Measurements from ENCODE around the gene FAM217A. TPM values are rescaled to one million over a fixed set of nuclear protein-coding genes. Genes with fewer than 3 reads are reported as not detected.

Gene FAM217A
- total and polyA plus RNA-seq, 9 of the 15 experiments (the other 6 are each of a cell fraction or from before 2014, with no cell fraction given) = not detected

DNA sequence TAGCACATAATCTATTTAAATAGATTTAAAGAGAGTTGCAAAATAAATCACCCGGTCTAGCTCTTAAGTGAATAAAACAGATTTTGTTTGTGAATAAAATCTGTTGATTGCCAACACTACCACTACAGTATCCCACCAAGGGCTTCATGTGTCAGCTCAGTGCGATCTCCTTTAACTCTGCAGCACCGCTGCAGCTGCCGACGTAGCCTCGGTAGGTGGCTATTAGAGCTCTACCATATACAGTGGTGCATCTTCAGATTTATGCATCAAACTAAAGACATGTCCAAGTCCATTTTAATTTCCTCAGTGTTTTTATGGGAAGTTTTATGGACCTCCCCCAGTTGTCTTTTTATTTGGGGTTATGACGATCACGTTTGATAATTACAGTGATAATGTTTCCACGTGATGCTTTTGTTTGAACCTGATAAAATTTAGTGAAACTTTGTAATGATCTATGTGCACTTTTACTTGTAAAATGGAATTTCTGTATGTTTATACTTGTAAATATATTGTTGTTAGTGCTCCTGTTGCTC lies 29.7 kb upstream of the FAM217A start:
- Histone ChIP-seq H3K9me1 (ENCODE audit: control insufficient read depth, insufficient read depth, low read length) (no peaks in the 10 kb centered on the region), H3K27me3 (ENCODE audit: control insufficient read depth in 2 of 2, insufficient read depth in 2 of 2, low read length in 2 of 2) (no peaks in the 10 kb centered on the region), H3K27ac (ENCODE audit: extremely low read depth, low read depth, low read length) (no peak overlapping the region), H3K9ac (ENCODE audit: insufficient read depth in 1 of 2, low read depth in 2 of 2, low read length in 2 of 2) (no peak overlapping the region), H3K4me1 (replicated peaks in 1 of 2; ENCODE audit: control insufficient read depth in 2 of 2, insufficient read depth in 2 of 2, low read length in 2 of 2) (no peaks in the 10 kb centered on the region), H3K4me3 (no peak overlapping the region), H4K20me1 (replicated peaks; ENCODE audit: control insufficient read depth, insufficient read depth, low read length) (no peaks in the 10 kb centered on the region), H2AFZ (ENCODE audit: low read depth, low read length) (peak overlapping the region; percentile 30; the same call in 1 of the 2 replicates), H3K4me2 (ENCODE audit: insufficient read depth, low read length) (no peak overlapping the region), H3K79me2 (ENCODE audit: control insufficient read depth, insufficient read depth, low read length) (no peaks in the 10 kb centered on the region), H3K36me3 (ENCODE audit: control insufficient read depth, insufficient read depth, low read length) (no peaks in the 10 kb centered on the region), H3K9me3 (replicated peaks; ENCODE audit: control insufficient read depth, insufficient read depth, low read depth, low read length) (no peaks in the 10 kb centered on the region; the same call in 1 of the 2 replicates)
- TF ChIP-seq NR2C2 (CRISPR knock-in tag; IDR thresholded peaks at IDR 0.05) = no peak
- TF ChIP-seq NR2C2 (tag; IDR thresholded peaks at IDR 0.05) = no peak
- TF ChIP-seq BRD9 (IDR thresholded peaks at IDR 0.05; ENCODE audit: low read depth, partially characterized antibody) = no peak
- TF ChIP-seq, protein P1, sequence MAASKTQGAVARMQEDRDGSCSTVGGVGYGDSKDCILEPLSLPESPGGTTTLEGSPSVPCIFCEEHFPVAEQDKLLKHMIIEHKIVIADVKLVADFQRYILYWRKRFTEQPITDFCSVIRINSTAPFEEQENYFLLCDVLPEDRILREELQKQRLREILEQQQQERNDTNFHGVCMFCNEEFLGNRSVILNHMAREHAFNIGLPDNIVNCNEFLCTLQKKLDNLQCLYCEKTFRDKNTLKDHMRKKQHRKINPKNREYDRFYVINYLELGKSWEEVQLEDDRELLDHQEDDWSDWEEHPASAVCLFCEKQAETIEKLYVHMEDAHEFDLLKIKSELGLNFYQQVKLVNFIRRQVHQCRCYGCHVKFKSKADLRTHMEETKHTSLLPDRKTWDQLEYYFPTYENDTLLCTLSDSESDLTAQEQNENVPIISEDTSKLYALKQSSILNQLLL (CRISPR knock-in tag; IDR thresholded peaks at IDR 0.05; ENCODE audit: borderline replicate concordance) = no peak
- TF ChIP-seq MAFG (tag; conservative IDR thresholded peaks at IDR 0.05) = no peak
- TF ChIP-seq OTX1 (CRISPR knock-in tag; IDR thresholded peaks at IDR 0.05) = no peak
- no peak for TF ChIP-seq ZNF431 (CRISPR knock-in tag; IDR thresholded peaks at IDR 0.05)
- no TSS peak for BruUV-seq (replicated peaks)
- ChIA-PET POLR2A (interaction anchor here (0.6 kb wide), 1 partner anchor 9 kb away, joined by 3 read pairs; no protein-coding TSS in a partner anchor), CTCF (ENCODE audit: low intra/inter-chr PET ratio) (no interaction called here)
- WGBS (ENCODE audit: insufficient coverage, low coverage, missing lambda C conversion rate) = 24% methylated on average over 9 of the region's 9 CpGs
- in situ Hi-C loops (cut with MboI) = no loop called here
- DNase-seq (ENCODE audit: extremely low read depth in 1 of 4, low spot score in 3 of 4) (peak in 1 of 4 experiments; percentile 16), FAIRE-seq (no peak), ATAC-seq (peak; percentile 82)
- intact Hi-C loops (cut with micrococcal nuclease) = no loop called here
